Mesendoderm (in vitro differentiated cells): ENCODE data around the gene MYOF.

ENCODE experiments used
- DNase-seq: peaks from one replicate; pipeline ENCODE4 v3.0.0; 2013
- H2AK5ac ChIP-seq: 2 replicates; pipeline ENCODE4 v1.6.1; 2013; ENCODE audit warnings: low read length, inconsistent platforms
- H2BK120ac ChIP-seq: 2 replicates; pipeline ENCODE4 v1.6.1; 2013; ENCODE audit warnings: low read depth, mild to moderate bottlenecking, low read length, moderate library complexity, mixed read lengths
- H2BK15ac ChIP-seq: replicated peaks from 2 replicates; pipeline ENCODE4 v1.6.1; 2013; ENCODE audit warnings: low read depth, mild to moderate bottlenecking, moderate library complexity
- H2BK5ac ChIP-seq: 2 replicates; pipeline ENCODE4 v1.6.1; 2013; ENCODE audit warnings: low read length, inconsistent platforms
- H3K18ac ChIP-seq: 2 replicates; pipeline ENCODE4 v1.6.1; 2013; ENCODE audit warnings: mild to moderate bottlenecking, low read length, mixed read lengths
- H3K23ac ChIP-seq: one replicate; pipeline ENCODE4 v1.6.1; 2013; ENCODE audit warnings: low read length
- H3K27ac ChIP-seq: 2 replicates; pipeline ENCODE4 v1.5.1; 2013; ENCODE audit warnings: low read depth, mild to moderate bottlenecking, inconsistent platforms, low read length, moderate library complexity
- H3K27me3 ChIP-seq: 2 replicates; pipeline ENCODE4 v1.6.1; 2013; ENCODE audit warnings: low read length, control low read depth, mild to moderate bottlenecking, inconsistent platforms; ENCODE audit not compliant: insufficient read depth, poor library complexity
- H3K36me3 ChIP-seq: 2 replicates; pipeline ENCODE4 v1.6.1; 2013; ENCODE audit warnings: low read length, inconsistent platforms; ENCODE audit not compliant: control insufficient read depth, insufficient read depth
- H3K4ac ChIP-seq: one replicate; pipeline ENCODE4 v1.6.1; 2013; ENCODE audit warnings: low read depth, mild to moderate bottlenecking, low read length, moderate library complexity
- H3K4me1 ChIP-seq: 2 replicates; pipeline ENCODE4 v1.6.1; 2013; ENCODE audit warnings: low read depth, low read length, inconsistent platforms; ENCODE audit not compliant: control insufficient read depth
- H3K4me2 ChIP-seq: 2 replicates; pipeline ENCODE4 v1.6.1; 2013; ENCODE audit warnings: low read length
- H3K4me3 ChIP-seq: 2 replicates; pipeline ENCODE4 v1.5.1; 2013; ENCODE audit warnings: mild to moderate bottlenecking, low read length
- H3K56ac ChIP-seq: one replicate; pipeline ENCODE4 v1.6.1; 2013; ENCODE audit warnings: low read length
- H3K79me1 ChIP-seq: 2 replicates; pipeline ENCODE4 v1.6.1; 2013; ENCODE audit warnings: low read length, inconsistent platforms
- H3K79me2 ChIP-seq: 2 replicates; pipeline ENCODE4 v1.6.1; 2013; ENCODE audit warnings: mild to moderate bottlenecking, low read length; ENCODE audit not compliant: control insufficient read depth, insufficient read depth
- H3K9ac ChIP-seq: 2 replicates; pipeline ENCODE4 v1.6.1; 2013; ENCODE audit warnings: low read length, inconsistent platforms
- H4K5ac ChIP-seq: one replicate; pipeline ENCODE4 v1.6.1; 2013; ENCODE audit warnings: low read length
- H4K8ac ChIP-seq: one replicate; pipeline ENCODE4 v1.6.1; 2013; ENCODE audit warnings: low read depth, mild to moderate bottlenecking, control low read depth, low read length, moderate library complexity
- WGBS: extraction: QIAGEN DNeasy Blood & Tissue Kit; methylation state at CpG from one replicate; pipeline ENCODE4 v1.1.7; 2013; ENCODE audit warnings: low lambda C conversion rate, missing lambda C conversion rate; ENCODE audit not compliant: insufficient coverage; ENCODE audit errors: extremely low coverage; 5-methylcytosine and 5-hydroxymethylcytosine counted together

Gene MYOF

DNA sequence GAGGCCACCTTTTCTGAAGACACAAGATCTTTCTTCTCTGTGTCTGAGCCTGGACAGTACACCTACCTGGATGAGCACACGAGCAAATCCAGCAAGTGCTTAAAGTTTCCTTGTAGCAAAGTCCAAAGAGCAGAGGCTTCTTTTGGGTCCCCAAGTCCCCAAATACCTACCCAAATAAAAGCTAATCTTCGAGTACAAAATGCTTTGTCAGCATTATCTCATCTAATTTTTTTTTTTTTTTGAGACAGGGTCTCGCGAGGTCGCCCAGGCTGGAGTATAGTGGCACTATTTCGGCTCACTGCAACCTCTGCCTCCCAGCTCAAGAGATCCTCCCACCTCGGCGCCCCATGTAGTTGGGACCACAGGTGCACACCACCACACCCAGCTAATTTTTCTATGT is 24.6 kb downstream of the MYOF start:
- H3K36me3 ChIP-seq = no peaks in the 10 kb centered on the region
- H3K4ac ChIP-seq = no peak overlapping the region
- no peak overlapping the region for H3K23ac ChIP-seq
- peak overlapping the region; percentile 56 for H3K18ac ChIP-seq
- H2BK120ac ChIP-seq = peak overlapping the region; percentile 66
- H3K4me3 ChIP-seq = no peak overlapping the region
- no peak overlapping the region for H2AK5ac ChIP-seq
- H3K27me3 ChIP-seq = no peaks in the 10 kb centered on the region
- H3K56ac ChIP-seq = no peak overlapping the region
- no peak overlapping the region for H3K4me2 ChIP-seq
- WGBS = no CpG with 5 or more reads among the region's 8 CpGs
- H2BK5ac ChIP-seq = no peak overlapping the region
- no peaks in the 10 kb centered on the region for H3K79me2 ChIP-seq
- H4K5ac ChIP-seq = no peak overlapping the region
- no peak overlapping the region for H2BK15ac ChIP-seq
- peaks cover 10% of the 10 kb centered on the region for H3K4me1 ChIP-seq
- H3K9ac ChIP-seq = no peak overlapping the region
- H4K8ac ChIP-seq = no peak overlapping the region
- H3K79me1 ChIP-seq = no peaks in the 10 kb centered on the region
- DNase-seq = no peak
- H3K27ac ChIP-seq = peak overlapping the region; percentile 52

DNA sequence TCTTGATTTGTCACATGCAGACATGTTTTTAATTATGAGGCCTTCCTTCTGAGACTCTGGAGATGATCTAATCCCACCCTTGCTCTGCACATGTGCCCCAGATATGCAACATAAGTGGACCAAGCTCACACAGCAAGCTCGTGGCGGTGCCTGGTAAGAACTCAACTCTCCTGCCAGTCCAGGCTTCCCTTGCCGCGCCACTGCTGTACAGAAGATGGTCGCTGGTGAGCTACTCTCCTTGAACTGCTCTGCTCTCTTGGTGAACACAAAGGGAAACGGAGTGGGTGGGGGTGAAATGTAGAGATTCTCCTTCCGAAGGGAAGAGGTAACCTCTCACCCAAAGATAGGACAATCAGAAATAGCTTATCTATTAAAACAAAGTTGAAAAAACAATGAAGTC is 25.7 kb downstream of the MYOF start:
- Histone ChIP-seq H3K27ac (no peak overlapping the region), H2BK15ac (no peak overlapping the region), H3K4me2 (no peak overlapping the region), H2BK120ac (no peak overlapping the region), H3K79me2 (no peaks in the 10 kb centered on the region), H3K56ac (peak overlapping the region; percentile 83), H3K4me1 (peaks cover 9% of the 10 kb centered on the region), H3K79me1 (no peaks in the 10 kb centered on the region), H2AK5ac (no peak overlapping the region), H3K23ac (no peak overlapping the region), H3K18ac (no peak overlapping the region), H3K9ac (peak overlapping the region; percentile 20), H4K8ac (no peak overlapping the region), H3K4me3 (no peak overlapping the region), H4K5ac (no peak overlapping the region), H3K36me3 (no peaks in the 10 kb centered on the region), H3K4ac (no peak overlapping the region), H2BK5ac (peak overlapping the region; percentile 51), H3K27me3 (no peaks in the 10 kb centered on the region)
- WGBS = no CpG with 5 or more reads among the region's 7 CpGs
- peak; percentile 56 for DNase-seq

DNA sequence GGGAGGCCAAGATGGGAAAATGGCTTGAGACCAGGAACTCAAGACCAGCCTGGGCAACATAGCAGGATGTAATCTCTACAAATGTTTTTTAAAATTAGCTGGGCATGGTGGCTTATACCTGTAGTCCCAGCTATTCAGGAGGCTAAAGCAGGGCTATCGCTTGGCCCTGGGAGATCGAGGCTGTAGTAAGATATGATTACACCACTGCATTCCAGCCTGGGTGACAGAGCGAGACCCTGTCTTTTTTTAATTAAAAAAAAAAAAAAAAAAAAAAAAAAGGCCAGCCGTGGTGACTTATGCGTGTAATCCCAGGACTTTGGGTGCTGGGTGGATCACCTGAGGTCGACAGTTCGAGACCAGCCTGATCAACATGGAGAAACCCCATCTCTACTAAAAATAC is 27.4 kb downstream of the MYOF start:
- Histone ChIP-seq H3K4me1 (peaks cover 5% of the 10 kb centered on the region), H3K4me2 (no peak overlapping the region), H4K8ac (no peak overlapping the region), H3K79me2 (no peaks in the 10 kb centered on the region), H2BK120ac (no peak overlapping the region), H3K79me1 (no peaks in the 10 kb centered on the region), H3K27me3 (no peaks in the 10 kb centered on the region), H3K9ac (no peak overlapping the region), H4K5ac (no peak overlapping the region), H3K23ac (no peak overlapping the region), H3K4me3 (no peak overlapping the region), H3K18ac (no peak overlapping the region), H2BK15ac (peak overlapping the region; percentile 39), H2BK5ac (no peak overlapping the region), H2AK5ac (no peak overlapping the region), H3K27ac (peak overlapping the region; percentile 36), H3K4ac (no peak overlapping the region), H3K56ac (peak overlapping the region; percentile 25), H3K36me3 (no peaks in the 10 kb centered on the region)
- no peak for DNase-seq
- no CpG with 5 or more reads among the region's 7 CpGs for WGBS

DNA sequence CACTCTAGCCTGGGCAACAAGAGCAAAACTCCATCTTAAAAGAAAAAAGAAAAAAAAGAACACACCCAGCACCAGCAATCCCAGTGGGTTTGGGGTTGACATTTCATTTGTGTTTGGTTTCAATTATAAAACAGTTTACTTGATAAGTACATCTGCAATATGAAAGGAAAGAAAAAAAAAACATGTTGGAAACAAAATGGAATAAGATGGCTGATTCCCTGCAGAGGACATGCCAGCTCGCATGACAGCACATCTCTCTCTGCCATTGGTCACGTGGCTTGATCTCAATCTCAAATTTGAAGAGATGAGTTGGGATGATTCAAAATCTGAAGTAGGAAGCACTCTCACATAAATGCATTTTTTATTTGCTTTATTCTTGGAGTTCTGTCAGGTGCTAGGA is 28.0 kb downstream of the MYOF start:
- H4K5ac ChIP-seq = no peak overlapping the region
- no peaks in the 10 kb centered on the region for H3K79me2 ChIP-seq
- no peaks in the 10 kb centered on the region for H3K36me3 ChIP-seq
- no peak overlapping the region for H3K4me2 ChIP-seq
- H3K4ac ChIP-seq = no peak overlapping the region
- WGBS = no CpG with 5 or more reads among the region's 2 CpGs
- no peak overlapping the region for H2BK5ac ChIP-seq
- H3K79me1 ChIP-seq = no peaks in the 10 kb centered on the region
- no peak overlapping the region for H3K18ac ChIP-seq
- H3K56ac ChIP-seq = peak overlapping the region; percentile 49
- no peak for DNase-seq
- no peak overlapping the region for H3K27ac ChIP-seq
- no peak overlapping the region for H3K9ac ChIP-seq
- no peak overlapping the region for H3K23ac ChIP-seq
- no peak overlapping the region for H4K8ac ChIP-seq
- peaks cover 5% of the 10 kb centered on the region for H3K4me1 ChIP-seq
- no peaks in the 10 kb centered on the region for H3K27me3 ChIP-seq
- H2BK120ac ChIP-seq = no peak overlapping the region
- H3K4me3 ChIP-seq = no peak overlapping the region
- H2BK15ac ChIP-seq = no peak overlapping the region
- H2AK5ac ChIP-seq = no peak overlapping the region

DNA sequence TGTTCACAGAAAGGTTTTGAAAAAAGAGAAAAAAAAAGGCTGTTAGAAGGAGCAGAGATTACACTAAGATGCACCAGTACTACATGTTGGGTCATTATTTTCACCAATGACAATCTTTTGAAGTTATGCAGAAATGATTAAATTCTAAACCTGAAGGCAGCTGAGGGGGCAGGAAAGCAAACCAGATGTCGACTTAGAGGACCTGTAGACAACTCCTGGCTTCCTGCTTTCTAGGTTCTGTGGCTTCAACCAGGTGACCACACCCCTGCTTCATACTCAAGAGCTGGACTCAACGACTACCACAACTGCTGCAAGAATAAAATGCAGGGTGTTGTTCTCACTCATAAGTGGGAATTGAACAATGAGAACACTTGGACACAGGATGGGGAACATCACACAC is 30.0 kb downstream of the MYOF start:
- Histone ChIP-seq H3K23ac (no peak overlapping the region), H3K79me1 (no peaks in the 10 kb centered on the region), H2AK5ac (no peak overlapping the region), H3K18ac (no peak overlapping the region), H2BK120ac (no peak overlapping the region), H2BK15ac (no peak overlapping the region), H2BK5ac (no peak overlapping the region), H3K27me3 (no peaks in the 10 kb centered on the region), H3K9ac (no peak overlapping the region), H3K4me1 (peaks cover 5% of the 10 kb centered on the region), H3K36me3 (no peaks in the 10 kb centered on the region), H4K5ac (no peak overlapping the region), H4K8ac (no peak overlapping the region), H3K4me2 (no peak overlapping the region), H3K56ac (no peak overlapping the region), H3K79me2 (no peaks in the 10 kb centered on the region), H3K4ac (no peak overlapping the region), H3K4me3 (no peak overlapping the region), H3K27ac (no peak overlapping the region)
- no peak for DNase-seq
- no CpG with 5 or more reads among the region's 2 CpGs for WGBS

DNA sequence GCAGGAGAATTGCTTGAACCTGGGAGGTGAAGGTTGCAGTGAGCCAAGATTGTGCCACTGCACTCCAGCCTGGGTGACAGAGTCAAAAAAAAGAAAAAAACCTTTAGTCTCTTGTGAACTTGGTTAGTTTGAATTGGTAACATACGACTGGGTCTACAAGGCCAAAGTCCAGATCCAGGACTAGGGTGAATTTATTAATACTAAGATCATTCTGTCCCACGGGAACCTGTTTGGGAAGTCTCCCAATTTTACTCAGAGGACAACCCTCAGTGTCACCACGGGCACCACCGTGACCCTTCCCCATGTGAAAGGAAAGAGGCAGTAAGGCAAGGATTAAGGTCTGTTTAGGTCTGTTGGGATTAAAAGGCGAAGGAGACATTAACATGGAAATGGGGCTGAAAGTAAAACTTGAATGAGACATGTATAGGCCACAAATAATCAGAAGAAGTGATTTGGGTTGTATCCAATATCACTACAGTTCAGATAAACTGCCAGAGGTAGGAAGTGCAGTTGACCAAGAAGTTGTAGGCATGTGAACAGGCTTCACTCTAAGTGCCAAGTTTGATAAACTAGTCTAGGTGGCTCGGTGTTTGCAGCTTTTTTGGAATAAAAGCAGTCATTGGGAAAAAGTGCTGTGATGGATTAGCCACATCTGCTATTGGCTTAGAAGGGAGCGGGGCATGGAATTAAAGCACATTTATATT is 30.7 kb downstream of the MYOF start:
- Histone ChIP-seq H2BK15ac (no peak overlapping the region), H3K4me3 (no peak overlapping the region), H3K36me3 (no peaks in the 10 kb centered on the region), H3K79me1 (no peaks in the 10 kb centered on the region), H3K27ac (no peak overlapping the region), H3K4me1 (peaks cover 2% of the 10 kb centered on the region), H2AK5ac (no peak overlapping the region), H3K4ac (no peak overlapping the region), H3K79me2 (no peaks in the 10 kb centered on the region), H3K9ac (no peak overlapping the region), H3K56ac (no peak overlapping the region), H3K27me3 (no peaks in the 10 kb centered on the region), H3K18ac (no peak overlapping the region), H3K23ac (no peak overlapping the region), H4K5ac (no peak overlapping the region), H4K8ac (no peak overlapping the region), H2BK120ac (no peak overlapping the region), H3K4me2 (no peak overlapping the region), H2BK5ac (no peak overlapping the region)
- WGBS = no CpG with 5 or more reads among the region's 7 CpGs
- no peak for DNase-seq
